C4-2B (cell line): ENCODE measurements around the gene OSBPL7.

Source experiments
- CTCF ChIP-seq: fragments of 450-650 bp; conservative IDR thresholded peaks from 2 replicates; pipeline ENCODE4 v1.5.1; 2017; ENCODE audit warnings: mild to moderate bottlenecking
- ZFX ChIP-seq: fragments of 450-650 bp; IDR thresholded peaks from 2 replicates; pipeline ENCODE4 v1.6.1; 2017

GRCh38 chr17:47791025-47791424 is 30.6 kb downstream of the OSBPL7 start:
- TF ChIP-seq CTCF (no peak), ZFX (no peak)
